HG02798 (cell line): ENCODE results near the gene C5orf47.

ENCODE experiments used
- ATAC-seq: cut with Tn5 transposase; IDR thresholded peaks from one replicate; pipeline ENCODE4 v1.9.1; 2021; ENCODE audit warnings: mild to moderate bottlenecking; ENCODE audit not compliant: unreplicated experiment, poor library complexity

The C5orf47 gene

GRCh38 chr5:174022384-174023095 is 33.6 kb downstream of the C5orf47 start:
- ATAC-seq, result no peak

- ATAC-seq, result no peak
Measured at GRCh38 chr5:174030286-174030685, 41.3 kb downstream of the C5orf47 start.

GRCh38 chr5:174044466-174045254 is 55.7 kb downstream of the C5orf47 start:
- no peak for ATAC-seq

GRCh38 chr5:174045470-174046025 is 56.6 kb downstream of the C5orf47 start, which contains the start of gene NSG2:
TSS of gene NSG2 (plus strand) at chr5:174045706. CDS start at chr5:174046756, 1,050 bp downstream.
- peak; percentile 94 for ATAC-seq

- ATAC-seq, result no peak
Measured at GRCh38 chr5:174046558-174046957, 57.6 kb downstream of the C5orf47 start.

GRCh38 chr5:174047472-174048099 is 58.6 kb downstream of the C5orf47 start:
- no peak for ATAC-seq

- no peak for ATAC-seq
Measured at GRCh38 chr5:174052636-174053035, 63.7 kb downstream of the C5orf47 start.

- ATAC-seq, result no peak
Measured at GRCh38 chr5:174053905-174054304, 64.9 kb downstream of the C5orf47 start.
